Endothelial cell of umbilical vein (primary cell): ENCODE data around the gene TMEM213.

Experiments used
- CTCF ChIP-seq, 2 donors: IDR thresholded peaks; 1 replicate in 1 of 2; 2 replicates in 1 of 2; pipeline ENCODE4 v1.5.1; 2011; ENCODE audit warnings: low read length in 2 of 2, mild to moderate bottlenecking in 2 of 2, moderate library complexity in 2 of 2, control low read depth in 1 of 2, inconsistent platforms in 1 of 2, low read depth in 1 of 2; ENCODE audit not compliant: insufficient read depth in 1 of 2; ENCODE audit errors: extremely low read depth in 1 of 2
- EZH2 ChIP-seq: IDR thresholded peaks from 2 replicates; pipeline ENCODE4 v1.6.1; 2012; ENCODE audit warnings: borderline replicate concordance, low read depth, mild to moderate bottlenecking, moderate library complexity, low read length, inconsistent platforms; ENCODE audit not compliant: severe bottlenecking
- POLR2A ChIP-seq: IDR thresholded peaks from 2 replicates; pipeline ENCODE4 v1.6.1; 2012; ENCODE audit warnings: low read depth, mild to moderate bottlenecking, control low read depth, low read length
- POLR2AphosphoS5 ChIP-seq: IDR thresholded peaks from 2 replicates; pipeline ENCODE4 v1.6.1; 2012; ENCODE audit warnings: low read depth, mild to moderate bottlenecking, control low read depth, low read length, moderate library complexity; ENCODE audit not compliant: insufficient read depth
- TF ChIP-seq, protein P1 (sequence below): IDR thresholded peaks from 2 replicates; pipeline ENCODE4 v1.6.1; 2011; ENCODE audit not compliant: insufficient read depth, insufficient read length

DNA sequence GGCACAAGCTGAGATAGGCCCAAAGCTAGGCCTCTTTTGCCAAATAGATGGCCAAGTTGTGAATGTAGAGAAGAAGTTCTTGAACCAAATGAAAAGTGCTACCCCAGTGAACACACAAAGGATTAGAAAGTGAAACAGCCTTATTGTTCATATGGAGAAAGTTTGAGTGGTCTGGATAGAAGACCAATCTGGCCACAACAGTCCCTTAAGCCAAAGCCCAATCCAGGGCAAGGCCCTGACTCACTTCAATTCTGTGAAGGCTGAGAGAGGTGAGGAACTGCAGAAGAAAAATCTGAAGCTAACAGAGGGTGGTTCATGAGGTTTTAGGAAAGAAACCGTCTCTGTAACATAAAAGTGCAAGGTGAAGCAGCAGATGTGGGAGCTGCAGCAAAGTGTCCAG lies 18.9 kb downstream of the TMEM213 start:
- no peak for TF ChIP-seq EZH2
- TF ChIP-seq CTCF (IDR thresholded peaks at IDR 0.05; ENCODE audit: extremely low read depth in 1 of 2, insufficient read depth in 1 of 2, low read depth in 1 of 2, low read length in 2 of 2): no peak
- no peak for TF ChIP-seq POLR2A
- no peak for TF ChIP-seq POLR2AphosphoS5
- TF ChIP-seq, protein P1, sequence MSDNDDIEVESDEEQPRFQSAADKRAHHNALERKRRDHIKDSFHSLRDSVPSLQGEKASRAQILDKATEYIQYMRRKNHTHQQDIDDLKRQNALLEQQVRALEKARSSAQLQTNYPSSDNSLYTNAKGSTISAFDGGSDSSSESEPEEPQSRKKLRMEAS: no peak
